Progenitor cell of endocrine pancreas (in vitro differentiated cells): ENCODE results near the gene NSUN6. TPM values are rescaled to one million over a fixed set of nuclear protein-coding genes. Genes with fewer than 3 reads are reported as not detected.

Experiments
- DNase-seq: peaks from one replicate; pipeline ENCODE4 v3.0.0; 2021; ENCODE audit warnings: low spot score; ENCODE audit not compliant: unreplicated experiment
- H3K27ac Mint-ChIP-seq: 2 replicates; pipeline ENCODE4 v1.8.0; 2021; ENCODE audit warnings: mild to moderate bottlenecking, moderate library complexity, mixed read lengths
- H3K27me3 Mint-ChIP-seq: 2 replicates; pipeline ENCODE4 v1.8.0; 2021; ENCODE audit warnings: mixed read lengths
- H3K36me3 Mint-ChIP-seq: 2 replicates; pipeline ENCODE4 v1.8.0; 2022; ENCODE audit warnings: mixed read lengths; ENCODE audit not compliant: insufficient read depth
- H3K4me1 Mint-ChIP-seq: 2 replicates; pipeline ENCODE4 v1.8.0; 2021; ENCODE audit warnings: low read depth, mixed read lengths
- H3K4me3 Mint-ChIP-seq: 2 replicates; pipeline ENCODE4 v1.8.0; 2021; ENCODE audit warnings: low read depth, mild to moderate bottlenecking, moderate library complexity, mixed read lengths
- H3K9me3 Mint-ChIP-seq: 2 replicates; pipeline ENCODE4 v1.8.0; 2021; ENCODE audit warnings: low read depth, mixed read lengths
- CTCF ChIP-seq: fragments of 200-600 bp; sonication (generic); IDR thresholded peaks from one replicate; pipeline ENCODE4 v1.5.0; 2021; ENCODE audit warnings: antibody characterized with exemption, mild to moderate bottlenecking; ENCODE audit not compliant: unreplicated experiment
- total RNA-seq: library from RNA; stranded (reverse); gene quantifications from 2 replicates; pipeline ENCODE4 v1.2.1, GENCODE V29; 2021

NSUN6 gene
- total RNA-seq, 1 donor from 2014 or later = 17.3 TPM

DNA sequence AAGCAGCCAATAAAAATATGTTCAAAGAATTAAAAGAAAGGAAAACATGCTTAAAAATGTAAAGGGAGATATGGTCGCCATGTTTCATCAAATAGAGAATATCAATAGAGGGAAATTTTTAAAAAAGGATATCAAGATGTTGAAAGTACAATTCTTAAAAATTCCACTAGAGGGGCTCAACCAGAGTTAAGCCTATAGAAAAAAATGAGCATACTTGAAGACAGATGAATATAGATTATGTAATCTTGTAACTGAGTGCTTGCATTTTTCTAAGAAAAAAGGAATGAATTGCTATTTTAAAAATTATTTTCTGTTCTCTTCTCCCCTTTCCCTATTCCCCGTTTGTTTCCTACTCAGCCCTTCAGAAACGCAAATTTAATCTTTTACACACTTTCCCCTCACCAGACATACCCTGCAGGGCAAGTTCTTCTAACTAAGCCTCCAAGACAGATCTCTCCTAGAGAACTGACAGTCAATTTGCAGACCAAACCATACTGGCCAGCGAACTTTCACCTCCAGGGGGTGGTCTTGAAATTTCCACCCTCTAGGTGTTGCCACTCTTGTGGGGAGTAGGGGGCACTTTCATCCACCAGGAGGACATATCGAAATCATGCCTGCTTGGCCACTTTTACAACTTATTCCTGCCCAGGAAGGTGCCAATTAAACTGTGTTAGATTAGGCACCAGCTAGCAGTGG lies 67.7 kb downstream of the NSUN6 start:
- H3K4me1 Mint-ChIP-seq = peaks cover 9% of the 10 kb centered on the region
- H3K9me3 Mint-ChIP-seq = peaks cover 3% of the 10 kb centered on the region
- no peak overlapping the region for H3K27ac Mint-ChIP-seq
- peaks cover 45% of the 10 kb centered on the region for H3K36me3 Mint-ChIP-seq
- H3K4me3 Mint-ChIP-seq = no peak overlapping the region
- DNase-seq = no peak
- no peaks in the 10 kb centered on the region for H3K27me3 Mint-ChIP-seq
- TF ChIP-seq CTCF = peak; percentile 32

DNA sequence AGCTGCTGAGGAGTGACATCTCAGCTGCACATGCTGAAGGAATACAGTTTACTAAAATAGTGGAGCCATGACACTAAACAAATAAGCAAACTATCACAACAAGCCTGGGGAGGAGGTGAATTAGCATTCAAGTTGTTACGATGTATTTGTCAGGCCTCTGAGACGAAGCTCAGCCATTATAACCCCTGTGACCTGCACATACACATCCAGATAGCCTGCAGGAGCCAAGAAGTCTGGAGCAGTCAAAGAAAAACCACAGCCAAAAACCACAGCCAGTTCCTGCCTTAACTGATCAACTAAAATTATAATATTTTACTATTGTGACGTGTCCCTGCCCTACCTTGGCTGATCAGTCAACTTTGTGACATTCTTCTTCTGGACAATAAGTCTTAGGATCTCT lies 68.6 kb downstream of the NSUN6 start:
- peaks cover 48% of the 10 kb centered on the region for H3K36me3 Mint-ChIP-seq

DNA sequence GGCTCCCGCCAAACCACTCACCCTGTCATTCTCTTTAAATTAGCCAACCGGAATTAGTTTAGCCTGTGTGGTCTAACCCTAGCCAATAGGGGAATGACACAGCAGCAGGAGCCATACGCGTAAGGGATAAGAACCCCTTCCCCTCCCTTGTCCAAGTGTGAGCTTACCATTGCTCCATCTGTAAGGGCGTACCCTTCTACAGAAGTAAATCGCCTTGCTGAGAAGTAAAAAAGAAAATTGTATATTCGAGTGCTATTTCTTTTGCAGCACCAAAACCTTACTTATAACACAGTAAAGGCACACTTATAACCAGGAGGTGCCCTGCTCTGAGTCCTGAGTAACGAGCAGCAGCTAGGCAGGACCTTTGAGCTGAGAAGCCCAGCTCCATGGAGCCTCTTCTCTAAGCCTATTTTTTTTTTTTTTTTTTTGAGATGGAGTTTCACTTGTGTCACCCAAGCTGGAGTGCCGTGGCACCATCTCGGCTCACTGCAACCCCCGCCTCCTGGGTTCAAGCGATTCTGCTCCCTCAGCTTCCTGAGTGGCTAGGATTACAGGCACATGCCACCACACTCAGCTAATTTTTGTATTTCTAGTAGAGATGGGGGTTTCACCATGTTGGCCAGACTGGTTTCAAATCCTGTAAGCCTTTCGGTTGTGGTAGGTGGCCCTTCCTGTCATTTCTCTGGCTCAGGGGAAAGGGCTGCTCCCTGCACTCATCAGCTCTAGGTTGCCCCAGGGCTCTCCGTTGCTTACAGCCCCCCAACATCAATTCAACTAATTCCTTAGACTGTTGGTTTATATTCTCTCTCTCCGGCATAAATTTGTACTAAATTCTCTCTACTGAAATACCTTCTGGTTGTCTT lies 73.3 kb downstream of the NSUN6 start:
- peaks cover 4% of the 10 kb centered on the region for H3K4me1 Mint-ChIP-seq
- H3K27me3 Mint-ChIP-seq = no peaks in the 10 kb centered on the region
- no peak for TF ChIP-seq CTCF
- DNase-seq = no peak
- H3K36me3 Mint-ChIP-seq = peaks cover 47% of the 10 kb centered on the region
- H3K27ac Mint-ChIP-seq = no peak overlapping the region
- H3K4me3 Mint-ChIP-seq = no peak overlapping the region
- H3K9me3 Mint-ChIP-seq = peaks cover 20% of the 10 kb centered on the region

More for the DNA sequence above, 68.6 kb downstream of the NSUN6 start:
- no peak for DNase-seq
- no peak overlapping the region for H3K4me3 Mint-ChIP-seq
- peaks cover 7% of the 10 kb centered on the region for H3K9me3 Mint-ChIP-seq
- TF ChIP-seq CTCF = no peak
- H3K27me3 Mint-ChIP-seq = no peaks in the 10 kb centered on the region
- H3K27ac Mint-ChIP-seq = no peak overlapping the region
- peaks cover 9% of the 10 kb centered on the region for H3K4me1 Mint-ChIP-seq

GRCh38 chr10:18576586-18576985 lies 74.8 kb downstream of the NSUN6 start:
- DNase-seq = no peak
- H3K27me3 Mint-ChIP-seq = no peaks in the 10 kb centered on the region
- no peak overlapping the region for H3K27ac Mint-ChIP-seq
- peaks cover 43% of the 10 kb centered on the region for H3K36me3 Mint-ChIP-seq
- no peaks in the 10 kb centered on the region for H3K4me1 Mint-ChIP-seq
- no peak for TF ChIP-seq CTCF
- H3K9me3 Mint-ChIP-seq = peaks cover 20% of the 10 kb centered on the region
- no peak overlapping the region for H3K4me3 Mint-ChIP-seq

GRCh38 chr10:18572959-18573561 lies 78.3 kb downstream of the NSUN6 start:
- TF ChIP-seq CTCF = no peak
- no peak overlapping the region for H3K4me3 Mint-ChIP-seq
- no peak overlapping the region for H3K27ac Mint-ChIP-seq
- peaks cover 16% of the 10 kb centered on the region for H3K9me3 Mint-ChIP-seq
- DNase-seq = no peak
- no peaks in the 10 kb centered on the region for H3K4me1 Mint-ChIP-seq
- peaks cover 25% of the 10 kb centered on the region for H3K36me3 Mint-ChIP-seq
- H3K27me3 Mint-ChIP-seq = no peaks in the 10 kb centered on the region
